K562 (cell line): ENCODE results near the gene AHSG. TPM values are rescaled to one million over a fixed set of nuclear protein-coding genes. Genes with fewer than 3 reads are reported as not detected.

Experiments
- CBX1 ChIP-seq: sonication (generic); IDR thresholded peaks from 2 replicates; pipeline ENCODE4 v1.6.1; 2016; ENCODE audit warnings: antibody characterized with exemption, low read depth, mild to moderate bottlenecking
- E4F1 ChIP-seq: fragments of 250-450 bp; sonication (Bioruptor Pico); IDR thresholded peaks from 2 replicates; pipeline ENCODE4 v1.5.0; 2021; ENCODE audit warnings: mild to moderate bottlenecking, borderline replicate concordance
- GATAD2B ChIP-seq: fragments of 450-650 bp; IDR thresholded peaks from 2 replicates; pipeline ENCODE4 v1.6.1; 2017; ENCODE audit warnings: mild to moderate bottlenecking, borderline replicate concordance
- GTF2E2 ChIP-seq: fragments of 200-800 bp; sonication (Bioruptor generic); IDR thresholded peaks from 2 replicates; pipeline ENCODE4 v1.6.1; 2016; ENCODE audit warnings: missing genetic modification characterization, missing compliant biosample characterization
- HCFC1 ChIP-seq: IDR thresholded peaks from 2 replicates; pipeline ENCODE4 v1.6.1; 2012; ENCODE audit warnings: low read depth, low read length, improper control_type of control experiment
- HOMEZ ChIP-seq: fragments of 250-450 bp; sonication (Bioruptor Pico); IDR thresholded peaks from 2 replicates; pipeline ENCODE4 v1.4.0; 2020; ENCODE audit warnings: mild to moderate bottlenecking, moderate library complexity
- HSF4 ChIP-seq: fragments of 250-450 bp; sonication (Bioruptor Pico); IDR thresholded peaks from 2 replicates; pipeline ENCODE4 v2.1.2; 2022; ENCODE audit warnings: mild to moderate bottlenecking, moderate library complexity, borderline replicate concordance
- PCBP1 ChIP-seq: fragments of 200-400 bp; formaldehyde crosslinking; IDR thresholded peaks from 2 replicates; pipeline ENCODE4 v1.6.1; 2018; ENCODE audit warnings: mild to moderate bottlenecking, low read depth, low read length; ENCODE audit not compliant: poor library complexity, severe bottlenecking
- PHTF2 ChIP-seq: fragments of 250-450 bp; sonication (Bioruptor Pico); IDR thresholded peaks from 2 replicates; pipeline ENCODE4 v1.5.0; 2021; ENCODE audit warnings: mild to moderate bottlenecking
- SMARCC2 ChIP-seq: fragments of 450-650 bp; IDR thresholded peaks from 2 replicates; pipeline ENCODE4 v1.6.1; 2017; ENCODE audit warnings: antibody characterized with exemption, moderate library complexity, mild to moderate bottlenecking, low read depth
- TAL1 ChIP-seq: fragments of 450-650 bp; IDR thresholded peaks from 2 replicates; pipeline ENCODE4 v1.6.1; 2016; ENCODE audit warnings: mild to moderate bottlenecking
- YY1 ChIP-seq, 3 experiments: IDR thresholded peaks; 2 replicates each; pipeline ENCODE4 v1.6.1; 2011; ENCODE audit warnings: low read length in 2 of 3, mild to moderate bottlenecking in 2 of 3, moderate library complexity in 2 of 3, borderline replicate concordance in 1 of 3, control low read depth in 1 of 3, low read depth in 1 of 3; ENCODE audit not compliant: insufficient read depth in 3 of 3, insufficient replicate concordance in 2 of 3, control insufficient read depth in 1 of 3, insufficient read length in 1 of 3; ENCODE audit errors: extremely low read depth in 1 of 3
- ZKSCAN8 ChIP-seq: fragments of 200-800 bp; sonication (Bioruptor generic); IDR thresholded peaks from 2 replicates; pipeline ENCODE4 v1.6.1; 2016; ENCODE audit warnings: missing genetic modification characterization, missing compliant biosample characterization
- ZMIZ1 ChIP-seq, 2 experiments: fragments of 150-350 bp in 1 of 2; IDR thresholded peaks; 2 replicates each; pipeline ENCODE4 v1.6.1; 2012 to 2016; ENCODE audit warnings: low read depth in 2 of 2, low read length in 2 of 2, mild to moderate bottlenecking in 1 of 2, moderate library complexity in 1 of 2
- ZNF12 ChIP-seq: sonication (generic); formaldehyde crosslinking; IDR thresholded peaks from 2 replicates; pipeline ENCODE4 v1.4.0; 2020; ENCODE audit warnings: mild to moderate bottlenecking, missing genetic modification reagents
- ZNF124 ChIP-seq: sonication (generic); formaldehyde crosslinking; IDR thresholded peaks from 2 replicates; pipeline ENCODE4 v1.8.1; 2022; ENCODE audit warnings: missing genetic modification reagents
- ZNF212 ChIP-seq: fragments of 450-650 bp; formaldehyde crosslinking; IDR thresholded peaks from 2 replicates; pipeline ENCODE4 v1.4.0; 2020; ENCODE audit warnings: mild to moderate bottlenecking
- ZNF583 ChIP-seq: fragments of 250-450 bp; sonication (Bioruptor Pico); IDR thresholded peaks from 2 replicates; pipeline ENCODE4 v1.4.0; 2020
- polyA plus RNA-seq, 8 experiments: library from polyadenylated mRNA; depleted of rRNA in 4 of 8; stranded (reverse) in 5 of 8; unstranded in 3 of 8; fragments of >200 nt; fragmentation: Nextera tagmentation in 2 of 8; fragmentation: Illumina TruSeq in 1 of 8; extraction: Ambion mirVana in 2 of 8; extraction: Trizol in 1 of 8; gene quantifications; 2 replicates each; pipeline versions ENCODE4 v1.2.1 to v1.2.3, GENCODE V29; 2011 to 2014; ENCODE audit warnings: inconsistent platforms in 1 of 8, missing spikeins in 1 of 8
- total RNA-seq, 7 experiments: library from RNA; depleted of rRNA in 6 of 7; stranded (reverse); fragments of >200 nt in 6 of 7; fragmentation: Illumina TruSeq in 2 of 7; extraction: Trizol in 2 of 7; gene quantifications; 2 replicates each; pipeline versions ENCODE4 v1.2.1 to v1.2.3, GENCODE V29; 2011 to 2021; ENCODE audit warnings: low replicate concordance in 1 of 7

The AHSG gene
- total and polyA plus RNA-seq, 9 of the 15 experiments (the other 6 are each of a cell fraction or from before 2014, with no cell fraction given): 0.69 TPM; not detected in 8

- TF ChIP-seq E4F1 (CRISPR knock-in tag) (no peak), ZMIZ1 (IDR thresholded peaks at IDR 0.05; ENCODE audit: low read depth in 2 of 2, low read length in 2 of 2) (no peak), HSF4 (CRISPR knock-in tag) (no peak), TAL1 (no peak), GTF2E2 (tag) (no peak), CBX1 (no peak), YY1 (IDR thresholded peaks at IDR 0.05; ENCODE audit: borderline replicate concordance in 1 of 3, control insufficient read depth in 1 of 3, extremely low read depth in 1 of 3, insufficient read depth in 3 of 3, insufficient read length in 1 of 3, insufficient replicate concordance in 2 of 3, low read depth in 1 of 3, low read length in 2 of 3) (no peak), SMARCC2 (peak; percentile 71; the same call in 1 of the 2 replicates), ZKSCAN8 (CRISPR knock-in tag) (no peak), PCBP1 (no peak), HCFC1 (no peak), ZNF124 (CRISPR knock-in tag) (no peak), ZNF12 (no peak), ZNF212 (no peak), GATAD2B (no peak), HOMEZ (no peak), PHTF2 (CRISPR knock-in tag) (no peak), ZNF583 (CRISPR knock-in tag) (no peak)
Observed at GRCh38 chr3:186605561-186606545, 7.0 kb upstream of the AHSG start (continued).
